Left lung (tissue), 10 donors: ENCODE data around the gene SHC3. TPM values are rescaled to one million over a fixed set of nuclear protein-coding genes. Genes with fewer than 3 reads are reported as not detected.

Experiments
- ATAC-seq: fragments of 200-7000 bp; cut with Tn5 transposase; one replicate; pipeline ENCODE4 v1.9.1; 2020; ENCODE audit warnings: moderate library complexity
- DNase-seq, 4 donors: peaks; one replicate each; pipeline ENCODE4 v3.0.0-alpha.2; 2013 to 2020
- H3K27ac ChIP-seq, 2 donors: fragments of 200-600 bp; sonication (generic) in 1 of 2; one replicate each; pipeline versions ENCODE4 v1.5.0 to v1.8.0; 2020 to 2021
- H3K27me3 ChIP-seq, 2 donors: fragments of 200-600 bp; sonication (generic) in 1 of 2; one replicate each; pipeline versions ENCODE4 v1.5.0 to v1.8.0; 2020 to 2021
- H3K36me3 ChIP-seq, 2 donors: fragments of 200-600 bp; sonication (generic) in 1 of 2; one replicate each; pipeline versions ENCODE4 v1.5.0 to v1.8.0; 2020 to 2021
- H3K4me1 ChIP-seq, 2 donors: fragments of 200-600 bp; one replicate each; pipeline ENCODE4 v1.8.0; 2021
- H3K4me3 ChIP-seq, 2 donors: fragments of 200-600 bp; sonication (generic) in 1 of 2; one replicate each; pipeline versions ENCODE4 v1.5.0 to v1.8.0; 2020 to 2021; ENCODE audit warnings: mild to moderate bottlenecking in 1 of 2
- H3K9me3 ChIP-seq, 2 donors: fragments of 200-600 bp; sonication (generic) in 1 of 2; one replicate each; pipeline versions ENCODE4 v1.5.0 to v1.8.0; 2020 to 2021
- intact Hi-C, 2 donors: fragments of 100-400 bp; cut with DNase I; formaldehyde crosslinking; loops; one replicate each; pipeline versions ENCODE4 v1.11.2 to v1.14.2; 2022
- polyA plus RNA-seq, 6 donors: library from polyadenylated mRNA; unstranded; fragments of 120-200 nt; gene quantifications; one replicate each; pipeline ENCODE4 v1.2.1, GENCODE V29; 2013; ENCODE audit not compliant: insufficient read length in 6 of 6
- total RNA-seq, 2 donors: library from RNA; stranded (reverse); fragmentation: NEBNext Ultra II Directional; extraction: Animal tissue kit (Norgen Biotek cat#: 25700); gene quantifications; one replicate each; pipeline ENCODE4 v1.2.1, GENCODE V29; 2021
- TF ChIP-seq, protein P1 (sequence below), 2 donors: fragments of 200-600 bp; sonication (generic) in 1 of 2; IDR thresholded peaks; one replicate each; pipeline versions ENCODE4 v1.5.0 to v1.8.0; 2021; ENCODE audit warnings: antibody characterized with exemption in 2 of 2
- donor health status: DM: no; HTN: yes; CAD: no.
- donor health status: DM: no; HTN: no; CAD: no.

SHC3 gene
- total and polyA plus RNA-seq, 8 donors = 10.4 to 19.2 (median 15.6) TPM

GRCh38 chr9:89186960-89187359 is 8.3 kb upstream of the SHC3 start:
- DNase-seq (no peak), ATAC-seq (no peak)
- Histone ChIP-seq H3K4me3 (no peak overlapping the region), H3K4me1 (no peaks in the 10 kb centered on the region), H3K36me3 (no peaks in the 10 kb centered on the region), H3K9me3 (no peaks in the 10 kb centered on the region), H3K27ac (no peak overlapping the region), H3K27me3 (no peaks in the 10 kb centered on the region)
- intact Hi-C loops = no loop called here
- TF ChIP-seq, protein P1, sequence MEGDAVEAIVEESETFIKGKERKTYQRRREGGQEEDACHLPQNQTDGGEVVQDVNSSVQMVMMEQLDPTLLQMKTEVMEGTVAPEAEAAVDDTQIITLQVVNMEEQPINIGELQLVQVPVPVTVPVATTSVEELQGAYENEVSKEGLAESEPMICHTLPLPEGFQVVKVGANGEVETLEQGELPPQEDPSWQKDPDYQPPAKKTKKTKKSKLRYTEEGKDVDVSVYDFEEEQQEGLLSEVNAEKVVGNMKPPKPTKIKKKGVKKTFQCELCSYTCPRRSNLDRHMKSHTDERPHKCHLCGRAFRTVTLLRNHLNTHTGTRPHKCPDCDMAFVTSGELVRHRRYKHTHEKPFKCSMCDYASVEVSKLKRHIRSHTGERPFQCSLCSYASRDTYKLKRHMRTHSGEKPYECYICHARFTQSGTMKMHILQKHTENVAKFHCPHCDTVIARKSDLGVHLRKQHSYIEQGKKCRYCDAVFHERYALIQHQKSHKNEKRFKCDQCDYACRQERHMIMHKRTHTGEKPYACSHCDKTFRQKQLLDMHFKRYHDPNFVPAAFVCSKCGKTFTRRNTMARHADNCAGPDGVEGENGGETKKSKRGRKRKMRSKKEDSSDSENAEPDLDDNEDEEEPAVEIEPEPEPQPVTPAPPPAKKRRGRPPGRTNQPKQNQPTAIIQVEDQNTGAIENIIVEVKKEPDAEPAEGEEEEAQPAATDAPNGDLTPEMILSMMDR (IDR thresholded peaks at IDR 0.05) = no peak

GRCh38 chr9:89185980-89186379 is 7.4 kb upstream of the SHC3 start:
- H3K36me3 ChIP-seq = no peaks in the 10 kb centered on the region
- no peaks in the 10 kb centered on the region for H3K4me1 ChIP-seq
- H3K27me3 ChIP-seq = peaks cover 0 to 8% of the 10 kb centered on the region in 2 donors
- no peaks in the 10 kb centered on the region for H3K9me3 ChIP-seq
- no peak overlapping the region for H3K4me3 ChIP-seq
- TF ChIP-seq, protein P1 (IDR thresholded peaks at IDR 0.05) = no peak
- DNase-seq (peak in 1 of 4 donors; percentile 48), ATAC-seq (peak; percentile 36)
- intact Hi-C loops = no loop called here
- no peak overlapping the region for H3K27ac ChIP-seq

DNA sequence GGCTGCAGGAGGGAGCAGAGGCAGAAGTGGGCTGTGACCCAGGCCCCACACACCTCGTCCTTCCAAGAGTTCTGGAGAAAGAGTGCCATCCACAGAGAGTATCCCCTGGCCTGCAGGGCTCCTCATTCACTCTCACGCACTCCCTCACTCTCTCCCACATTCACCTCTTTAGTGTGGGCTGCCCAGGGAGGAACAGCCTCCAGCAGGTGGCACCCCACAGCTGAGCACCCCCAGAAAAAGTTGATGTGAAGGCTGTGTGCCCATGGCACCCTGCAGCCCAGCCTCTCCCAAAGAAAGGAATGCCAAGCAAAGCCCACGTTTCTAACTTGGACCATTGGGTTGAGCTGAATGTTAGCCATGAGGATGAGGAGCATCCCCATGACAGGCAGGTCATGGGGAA is 4.5 kb upstream of the SHC3 start:
- no peak overlapping the region for H3K4me3 ChIP-seq
- H3K9me3 ChIP-seq = no peaks in the 10 kb centered on the region
- ATAC-seq (no peak), DNase-seq (no peak)
- TF ChIP-seq, protein P1 (IDR thresholded peaks at IDR 0.05) = no peak
- no peaks in the 10 kb centered on the region for H3K36me3 ChIP-seq
- H3K27ac ChIP-seq = no peak overlapping the region
- peaks cover 11 to 19% of the 10 kb centered on the region in 2 donors for H3K4me1 ChIP-seq
- intact Hi-C loops = no loop called here
- peaks cover 3 to 36% of the 10 kb centered on the region in 2 donors for H3K27me3 ChIP-seq

DNA sequence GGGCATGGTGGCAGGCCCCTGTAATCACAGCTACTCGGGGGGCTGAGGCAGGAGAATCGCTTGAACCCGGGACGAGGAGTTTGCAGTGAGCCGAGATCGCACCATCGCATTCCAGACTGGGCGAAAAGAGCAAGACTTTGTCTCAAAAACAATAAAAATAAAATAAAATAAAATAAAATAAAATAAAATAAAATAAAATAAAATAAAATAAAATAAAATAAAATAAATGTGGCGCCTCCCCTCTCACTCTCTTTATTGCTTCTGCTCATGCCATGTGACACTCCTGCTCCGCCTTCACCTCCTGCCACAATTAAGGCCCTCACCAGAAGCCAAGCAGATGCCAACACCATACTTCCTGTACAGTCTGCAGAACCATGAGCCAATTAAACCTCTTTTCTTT is 3.8 kb upstream of the SHC3 start:
- no peak for DNase-seq
- TF ChIP-seq, protein P1 (IDR thresholded peaks at IDR 0.05) = no peak
- peaks cover 5 to 44% of the 10 kb centered on the region in 2 donors for H3K27me3 ChIP-seq
- no peaks in the 10 kb centered on the region for H3K9me3 ChIP-seq
- H3K4me3 ChIP-seq = no peak overlapping the region
- peaks cover 11 to 20% of the 10 kb centered on the region in 2 donors for H3K4me1 ChIP-seq
- no peaks in the 10 kb centered on the region for H3K36me3 ChIP-seq
- ATAC-seq = no peak
- no peak overlapping the region for H3K27ac ChIP-seq
- intact Hi-C loops = no loop called here

GRCh38 chr9:89179895-89180734 is 1.5 kb upstream of the SHC3 start:
- Histone ChIP-seq H3K9me3 (no peaks in the 10 kb centered on the region), H3K27ac (peak overlapping the region; percentile 79 to 93)
- intact Hi-C loops = no loop called here

More at GRCh38 chr9:89179895-89180734, 1.5 kb upstream of the SHC3 start:
- TF ChIP-seq, protein P1 (IDR thresholded peaks at IDR 0.05) = no peak
- Histone ChIP-seq H3K4me3 (peak overlapping the region; percentile 15 to 49), H3K27me3 (peaks cover 11 to 62% of the 10 kb centered on the region in 2 donors), H3K4me1 (peaks cover 11 to 20% of the 10 kb centered on the region in 2 donors), H3K36me3 (no peaks in the 10 kb centered on the region)
- ATAC-seq = peak; percentile 85
- DNase-seq = peak; percentile 86 to 96 (median 90)
